NOMO-1 (cell line): ENCODE measurements around the gene F13A1.

Source experiments
- DNase-seq, 2 experiments: peaks; one replicate each; lab custom pipeline; 2025; ENCODE audit not compliant: unreplicated experiment in 2 of 2; lab: John Stamatoyannopoulos, UW

The F13A1 gene

GRCh38 chr6:6246544-6246943 is 73.9 kb downstream of the F13A1 start:
- peak; percentile 5 to 8 for DNase-seq

- DNase-seq: no peak
Observed at GRCh38 chr6:6244624-6245023, 75.8 kb downstream of the F13A1 start.

GRCh38 chr6:6243846-6244245 is 76.6 kb downstream of the F13A1 start:
- DNase-seq: no peak

GRCh38 chr6:6239598-6240581 is 80.6 kb downstream of the F13A1 start:
- DNase-seq: no peak

GRCh38 chr6:6236730-6237469 is 83.6 kb downstream of the F13A1 start:
- DNase-seq: no peak

GRCh38 chr6:6235786-6236185 is 84.7 kb downstream of the F13A1 start:
- no peak for DNase-seq

GRCh38 chr6:6234963-6235362 is 85.5 kb downstream of the F13A1 start:
- no peak for DNase-seq

- no peak for DNase-seq
Observed at GRCh38 chr6:6230286-6230685, 90.2 kb downstream of the F13A1 start.

GRCh38 chr6:6227896-6228295 is 92.6 kb downstream of the F13A1 start:
- no peak for DNase-seq

GRCh38 chr6:6225885-6226529 is 94.5 kb downstream of the F13A1 start:
- no peak for DNase-seq

GRCh38 chr6:6224933-6225486 is 95.5 kb downstream of the F13A1 start:
- DNase-seq: no peak

- DNase-seq: no peak
Observed at GRCh38 chr6:6221787-6222535, 98.5 kb downstream of the F13A1 start.

GRCh38 chr6:6220718-6221117 is 99.7 kb downstream of the F13A1 start:
- DNase-seq: no peak

GRCh38 chr6:6219716-6220115 is 100.7 kb downstream of the F13A1 start:
- DNase-seq: no peak

GRCh38 chr6:6218759-6219085 is 101.7 kb downstream of the F13A1 start:
- no peak for DNase-seq

GRCh38 chr6:6217855-6218758 is 102.4 kb downstream of the F13A1 start:
- no peak for DNase-seq

- no peak for DNase-seq
Observed at GRCh38 chr6:6210994-6211393, 109.5 kb downstream of the F13A1 start.

GRCh38 chr6:6202886-6203285 is 117.6 kb downstream of the F13A1 start:
- DNase-seq: no peak

GRCh38 chr6:6201200-6201599 is 119.3 kb downstream of the F13A1 start:
- DNase-seq: no peak
